C4-2B (cell line): ENCODE results near the gene FMNL2.
A peak's percentile ranks its signal among the peaks of the same experiment; 100 is the strongest.

Source experiments
- H3K27ac ChIP-seq: fragments of 450-650 bp; 2 replicates; pipeline ENCODE4 v1.5.1; 2017
- ZFX ChIP-seq: fragments of 450-650 bp; IDR thresholded peaks from 2 replicates; pipeline ENCODE4 v1.6.1; 2017
- TF ChIP-seq, protein P1 (sequence below): fragments of 450-650 bp; conservative IDR thresholded peaks from 2 replicates; pipeline ENCODE4 v1.5.1; 2017; ENCODE audit warnings: mild to moderate bottlenecking

The FMNL2 gene

DNA sequence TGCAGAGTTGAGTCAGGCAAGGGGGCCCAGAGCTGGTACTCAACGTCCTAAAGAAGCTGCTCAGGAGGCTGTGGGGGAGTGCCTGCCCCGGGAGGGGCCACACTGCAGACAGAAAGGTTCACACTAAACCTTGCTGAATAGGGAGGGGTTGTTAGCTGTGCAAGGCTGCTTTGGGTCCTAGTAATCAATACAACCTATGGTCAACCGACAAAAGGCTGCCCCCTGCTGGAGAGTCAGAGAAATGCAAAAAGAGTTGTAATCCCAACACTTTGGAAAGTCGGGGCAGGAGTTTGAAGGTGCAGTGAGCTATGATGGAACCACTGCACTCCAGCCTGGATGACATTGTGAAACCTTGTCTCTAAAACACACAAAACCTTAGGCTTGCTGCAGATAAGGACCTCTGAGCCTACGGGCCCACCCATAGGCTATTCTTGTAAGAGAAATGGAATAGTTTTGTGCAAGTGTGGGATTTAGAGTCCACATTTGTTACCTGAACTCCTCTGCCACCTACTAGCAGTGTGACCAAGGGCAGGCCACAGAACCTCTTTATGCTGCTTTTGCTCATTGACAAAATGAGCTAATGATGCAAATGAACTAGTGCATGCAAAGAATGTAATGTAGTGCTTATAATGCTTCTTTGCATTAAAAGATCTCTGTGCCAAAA lies 300.8 kb downstream of the FMNL2 start:
- H3K27ac ChIP-seq, result no peak overlapping the region
- no peak for TF ChIP-seq ZFX
- TF ChIP-seq, protein P1, sequence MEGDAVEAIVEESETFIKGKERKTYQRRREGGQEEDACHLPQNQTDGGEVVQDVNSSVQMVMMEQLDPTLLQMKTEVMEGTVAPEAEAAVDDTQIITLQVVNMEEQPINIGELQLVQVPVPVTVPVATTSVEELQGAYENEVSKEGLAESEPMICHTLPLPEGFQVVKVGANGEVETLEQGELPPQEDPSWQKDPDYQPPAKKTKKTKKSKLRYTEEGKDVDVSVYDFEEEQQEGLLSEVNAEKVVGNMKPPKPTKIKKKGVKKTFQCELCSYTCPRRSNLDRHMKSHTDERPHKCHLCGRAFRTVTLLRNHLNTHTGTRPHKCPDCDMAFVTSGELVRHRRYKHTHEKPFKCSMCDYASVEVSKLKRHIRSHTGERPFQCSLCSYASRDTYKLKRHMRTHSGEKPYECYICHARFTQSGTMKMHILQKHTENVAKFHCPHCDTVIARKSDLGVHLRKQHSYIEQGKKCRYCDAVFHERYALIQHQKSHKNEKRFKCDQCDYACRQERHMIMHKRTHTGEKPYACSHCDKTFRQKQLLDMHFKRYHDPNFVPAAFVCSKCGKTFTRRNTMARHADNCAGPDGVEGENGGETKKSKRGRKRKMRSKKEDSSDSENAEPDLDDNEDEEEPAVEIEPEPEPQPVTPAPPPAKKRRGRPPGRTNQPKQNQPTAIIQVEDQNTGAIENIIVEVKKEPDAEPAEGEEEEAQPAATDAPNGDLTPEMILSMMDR, result peak; percentile 80

- TF ChIP-seq, protein P1, result no peak
- no peak for TF ChIP-seq ZFX
- H3K27ac ChIP-seq, result no peak overlapping the region
Measured at GRCh38 chr2:152637251-152637650, 302.3 kb downstream of the FMNL2 start.

- TF ChIP-seq ZFX, result no peak
- TF ChIP-seq, protein P1, result no peak
- no peak overlapping the region for H3K27ac ChIP-seq
Measured at GRCh38 chr2:152638056-152638455, 303.1 kb downstream of the FMNL2 start.

GRCh38 chr2:152638590-152638989 lies 303.6 kb downstream of the FMNL2 start:
- H3K27ac ChIP-seq, result no peak overlapping the region
- TF ChIP-seq, protein P1, result no peak
- no peak for TF ChIP-seq ZFX

- TF ChIP-seq, protein P1, result no peak
- TF ChIP-seq ZFX, result no peak
- no peak overlapping the region for H3K27ac ChIP-seq
Measured at GRCh38 chr2:152644189-152644873, 309.4 kb downstream of the FMNL2 start.

DNA sequence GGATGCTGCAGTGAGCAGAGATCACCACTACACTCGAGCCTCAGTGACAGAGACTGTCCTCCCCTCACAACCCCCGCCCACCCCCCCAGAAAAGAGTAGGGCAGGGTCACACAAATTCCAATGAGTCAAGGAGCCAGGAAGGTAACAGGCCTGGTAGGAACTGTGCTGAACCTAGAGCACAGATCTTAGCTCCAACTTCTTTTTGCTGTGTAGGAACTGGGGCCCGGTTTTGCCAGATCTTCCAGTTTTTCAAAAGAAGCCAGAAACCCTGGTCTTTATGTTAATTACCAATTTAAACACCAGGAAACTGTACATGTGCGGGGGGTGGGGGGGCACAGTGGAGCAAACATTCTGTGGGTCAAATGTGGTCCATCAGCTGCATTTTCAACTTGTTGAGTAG lies 311.3 kb downstream of the FMNL2 start:
- TF ChIP-seq ZFX, result no peak
- TF ChIP-seq, protein P1, result no peak
- no peak overlapping the region for H3K27ac ChIP-seq

DNA sequence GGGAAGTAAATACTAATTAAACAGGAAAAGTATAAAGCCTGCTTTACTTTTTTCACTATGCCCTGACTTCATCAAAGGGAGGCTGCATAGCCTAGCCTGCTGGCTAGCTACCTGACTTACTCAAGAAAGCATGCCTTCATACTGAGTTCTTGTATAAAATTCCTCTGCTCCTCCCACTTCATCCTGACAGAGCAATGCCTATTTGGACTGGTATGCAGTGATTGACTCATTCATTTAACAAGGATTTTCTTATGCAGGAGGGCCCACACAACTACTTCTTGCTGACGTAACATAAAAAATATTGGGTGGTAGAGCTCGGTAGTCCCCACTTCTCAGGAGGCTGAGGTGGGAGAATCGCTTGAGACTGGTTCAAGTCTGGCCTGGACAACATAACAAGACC lies 311.8 kb downstream of the FMNL2 start:
- TF ChIP-seq, protein P1, result no peak

More for the DNA sequence above, 311.8 kb downstream of the FMNL2 start:
- H3K27ac ChIP-seq, result no peak overlapping the region
